Measurements from ENCODE around the gene ADCY1.

ADCY1 gene

DNA sequence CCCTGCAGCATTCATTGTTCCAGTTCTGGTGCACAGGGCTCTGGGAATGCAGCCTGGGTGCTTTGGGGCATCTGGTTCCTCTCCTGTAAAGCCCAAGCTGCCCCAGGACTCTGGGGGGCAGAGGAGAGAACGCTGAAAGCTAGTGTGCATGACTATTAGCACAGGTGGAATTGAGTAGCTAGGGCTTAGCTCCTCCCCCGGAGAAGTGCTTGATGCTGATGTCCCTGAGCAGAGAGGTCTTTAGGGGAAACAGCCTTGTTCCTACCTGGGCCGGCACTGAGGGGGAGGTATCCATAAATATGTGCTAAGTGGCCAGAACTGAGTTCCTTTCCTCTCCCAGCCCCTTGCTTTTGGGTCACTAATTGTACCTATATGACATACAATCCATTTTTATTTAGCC lies 3.9 kb downstream of the ADCY1 start:
- DNase-seq, result no peak

DNA sequence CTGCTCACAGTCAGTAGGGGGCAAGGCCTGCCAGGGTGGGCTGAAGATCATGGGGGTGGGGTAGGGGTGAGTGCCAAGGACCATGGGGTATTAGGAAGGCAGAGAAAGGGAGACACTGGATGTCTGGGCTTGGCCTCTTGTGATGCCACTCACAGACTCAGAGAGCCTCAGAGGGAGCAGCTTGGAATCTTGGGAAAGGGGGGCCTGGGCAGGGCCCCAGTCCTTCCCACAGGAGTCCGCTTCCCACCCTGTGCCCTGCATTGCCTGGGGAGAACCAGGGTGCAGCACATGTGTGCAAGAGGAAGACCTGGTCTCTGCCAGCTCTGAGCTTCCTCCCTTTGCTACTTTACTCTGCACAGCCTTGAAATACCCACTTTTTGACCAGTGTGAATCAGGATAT lies 4.3 kb downstream of the ADCY1 start:
- DNase-seq, result no peak

DNA sequence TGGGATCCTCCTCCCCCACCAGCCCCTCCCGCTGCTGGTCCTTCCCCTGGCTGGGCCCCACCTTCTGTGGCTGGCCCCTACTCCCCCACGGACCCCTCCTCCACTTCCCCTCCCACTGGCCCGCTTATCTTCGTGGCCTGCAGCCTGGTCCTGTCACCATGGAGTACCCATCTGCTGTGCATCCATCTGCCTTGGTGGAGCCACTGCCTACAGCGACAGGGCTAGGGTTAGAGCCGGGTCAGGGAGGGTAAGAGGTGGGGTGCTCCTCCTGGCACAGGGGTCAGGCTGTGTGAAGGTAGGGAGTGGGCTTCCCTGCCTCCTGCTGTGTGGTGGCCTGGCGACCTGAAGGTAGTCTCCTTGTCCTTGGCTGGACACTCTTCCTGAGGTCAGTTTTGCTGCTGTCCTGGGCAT lies 5.2 kb downstream of the ADCY1 start:
- no peak for DNase-seq

DNA sequence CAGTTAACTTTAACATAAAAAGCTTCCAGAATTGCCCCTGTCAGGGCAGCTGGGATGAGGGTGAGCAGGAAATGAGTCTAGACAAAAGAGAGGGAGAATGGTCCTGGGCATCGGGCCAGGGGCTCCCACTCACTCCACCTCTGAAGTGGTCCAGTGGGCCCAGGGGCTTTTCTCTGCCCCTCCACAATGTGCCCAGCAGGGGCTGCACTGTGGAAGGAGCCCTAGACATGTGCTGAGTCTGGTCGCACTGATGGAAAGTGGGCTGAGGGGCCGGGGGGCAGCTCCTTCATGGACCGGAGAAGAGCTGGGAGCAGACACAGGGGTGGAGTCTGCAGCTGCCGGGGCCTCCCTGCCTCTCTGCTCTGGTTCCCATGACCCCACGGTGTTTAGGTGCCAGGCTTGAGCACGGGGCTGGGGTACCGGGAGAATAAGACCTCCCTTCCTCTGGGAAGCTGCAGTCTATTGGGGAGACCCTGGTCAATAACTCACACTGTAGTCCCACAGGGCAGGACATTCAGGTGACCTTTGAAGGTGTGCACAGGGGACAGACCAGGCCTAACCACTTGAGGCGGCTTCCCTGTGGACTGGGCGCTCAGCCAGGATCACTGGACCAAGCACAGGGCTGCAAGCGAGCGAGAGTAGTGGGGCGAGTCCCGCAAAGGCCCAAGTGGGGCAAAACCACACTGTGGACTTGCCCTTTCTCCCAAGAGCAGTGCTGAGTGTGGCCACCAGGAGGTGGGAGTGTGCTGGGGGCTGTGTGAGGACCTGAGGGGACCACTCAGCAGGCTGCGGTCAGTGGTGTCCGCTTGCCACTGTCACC lies 6.1 kb downstream of the ADCY1 start:
- DNase-seq, result no peak

DNA sequence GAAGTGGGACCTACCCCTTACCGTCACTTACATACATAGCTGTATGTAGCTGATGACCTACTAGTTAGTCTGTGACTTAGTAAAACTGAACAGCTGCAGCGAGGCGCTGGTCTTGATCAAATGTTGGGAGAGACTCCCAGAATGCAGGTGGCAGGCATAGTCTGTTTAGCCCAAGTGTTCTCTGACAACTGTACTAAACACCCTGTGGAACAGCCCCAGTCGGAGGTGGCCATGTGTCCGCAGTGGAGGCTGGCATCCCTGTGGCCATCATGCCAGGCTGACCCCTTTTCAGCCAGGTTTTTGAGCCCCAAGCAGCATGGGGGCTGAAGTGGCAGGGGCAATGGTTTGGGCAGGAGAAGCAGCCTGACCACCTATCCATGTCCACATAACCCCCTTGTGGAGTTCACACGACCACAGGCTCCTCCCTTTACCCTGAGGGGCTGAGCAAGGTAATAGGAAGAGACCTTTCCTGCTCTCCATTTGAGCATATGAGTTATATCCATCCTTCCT lies 7.2 kb downstream of the ADCY1 start:
- DNase-seq, result no peak

DNA sequence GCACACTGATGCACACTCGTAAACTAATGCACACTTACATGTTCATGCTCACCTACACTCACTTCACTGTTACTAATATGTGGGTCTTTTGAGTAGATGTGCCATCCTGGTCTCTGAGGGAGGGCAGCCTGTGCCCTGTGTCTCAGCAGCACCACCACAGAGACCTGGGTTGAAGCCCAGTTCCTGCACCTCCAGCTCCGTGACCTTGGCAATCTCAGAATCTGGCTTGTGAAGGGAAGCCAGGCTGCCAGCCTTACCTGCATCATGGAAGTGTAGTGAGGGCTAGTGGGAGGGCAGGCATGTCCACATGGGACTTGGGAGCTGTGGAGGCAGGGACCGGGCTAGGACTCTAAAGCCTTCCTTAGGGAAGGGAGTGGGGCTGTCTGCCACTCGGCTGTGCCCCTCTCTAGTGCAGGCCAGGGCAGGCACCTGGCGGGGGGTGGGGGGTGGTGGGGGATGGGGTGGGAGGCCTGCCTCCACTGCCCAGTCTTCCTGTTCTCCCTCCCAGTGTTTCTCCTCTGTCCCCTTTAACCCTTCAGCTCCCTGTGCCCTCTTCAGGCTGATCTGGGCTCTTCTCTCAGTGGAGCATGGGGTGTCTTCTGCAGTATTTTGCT lies 8.1 kb downstream of the ADCY1 start:
- DNase-seq, result no peak

DNA sequence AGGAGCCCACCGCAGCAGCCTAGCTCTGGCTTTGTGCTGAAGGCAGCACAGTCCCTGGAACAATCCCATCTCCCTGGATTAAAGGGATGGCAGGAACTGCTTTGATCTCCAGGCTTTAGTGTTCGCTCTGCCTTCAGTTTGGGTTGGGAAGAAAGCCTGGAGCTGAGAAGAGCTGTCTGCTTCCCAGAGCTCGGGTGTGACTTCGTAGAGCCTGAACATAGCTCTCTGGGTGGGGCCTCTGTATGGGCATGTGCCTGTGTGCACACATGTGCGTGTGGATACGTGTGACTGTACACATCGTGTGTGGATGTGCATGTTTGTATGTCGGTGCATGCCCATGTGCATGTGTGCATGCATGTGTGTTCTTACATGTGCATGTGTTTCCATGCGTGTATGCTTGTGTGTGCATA lies 8.7 kb downstream of the ADCY1 start:
- no peak for DNase-seq

DNA sequence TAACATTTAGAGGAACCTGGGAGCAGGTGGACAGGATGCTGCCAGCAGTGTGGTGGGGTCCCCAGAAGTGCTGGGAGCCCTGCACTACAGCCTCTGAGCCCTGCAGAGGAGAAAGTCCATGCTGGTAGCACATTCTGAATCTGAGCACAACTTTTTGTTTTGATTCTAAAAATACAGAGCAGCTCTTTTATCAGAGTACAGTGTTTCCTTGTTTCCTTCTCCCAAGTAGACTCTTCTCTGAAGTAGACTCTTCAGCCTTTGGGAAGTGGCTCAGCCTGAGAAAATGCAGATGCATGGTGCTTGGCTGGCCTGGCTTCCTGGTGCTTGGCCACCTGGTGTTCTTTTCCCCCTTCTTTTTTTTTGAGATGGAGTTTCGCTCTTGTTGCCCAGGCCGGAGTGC lies 9.1 kb downstream of the ADCY1 start:
- DNase-seq, result no peak

DNA sequence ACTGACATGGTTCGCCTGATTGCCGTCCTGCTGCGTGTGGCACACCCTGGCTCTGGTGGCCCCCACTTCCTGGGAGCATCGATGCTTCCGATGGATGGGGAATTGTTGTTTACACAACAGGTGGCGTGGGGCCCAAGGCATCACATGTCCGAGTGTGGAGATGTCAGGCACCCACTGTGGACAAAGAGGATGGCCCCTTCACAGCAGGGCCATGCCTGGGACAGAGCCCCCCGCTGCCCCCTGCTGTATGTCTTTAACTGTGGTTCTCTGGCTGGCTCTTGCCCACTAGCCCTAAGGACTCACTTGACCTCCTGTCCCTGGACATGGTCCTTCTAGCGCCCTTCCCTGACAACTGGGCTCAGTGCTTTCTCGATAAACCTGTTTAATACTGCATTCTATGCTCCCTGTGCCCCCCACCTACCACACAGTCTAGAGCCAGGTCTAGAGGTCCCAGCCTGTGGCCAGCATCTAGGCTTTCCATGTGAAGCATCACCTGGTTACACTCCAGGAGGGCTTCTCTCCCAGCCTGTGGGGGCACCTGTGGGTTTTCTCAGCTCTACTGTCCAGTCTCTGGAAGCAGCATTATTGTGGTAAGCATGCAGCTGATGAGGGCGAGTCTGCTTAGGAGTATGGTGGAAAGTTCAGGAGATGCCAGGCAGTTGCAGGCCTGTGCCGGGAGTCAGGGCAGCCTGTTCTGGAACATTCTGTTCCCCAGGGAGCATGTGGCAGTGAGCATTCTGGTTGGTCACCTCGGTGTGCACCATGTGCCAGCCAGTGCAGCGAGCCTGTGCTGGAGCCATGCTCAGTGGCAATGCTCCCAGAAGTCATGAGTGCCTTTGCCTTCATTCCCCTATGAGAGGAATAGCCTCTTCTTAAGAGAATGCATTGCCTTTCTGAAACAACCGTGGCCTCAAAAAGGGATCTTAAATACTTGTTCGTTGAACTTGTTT lies 10.4 kb downstream of the ADCY1 start:
- no peak for DNase-seq

DNA sequence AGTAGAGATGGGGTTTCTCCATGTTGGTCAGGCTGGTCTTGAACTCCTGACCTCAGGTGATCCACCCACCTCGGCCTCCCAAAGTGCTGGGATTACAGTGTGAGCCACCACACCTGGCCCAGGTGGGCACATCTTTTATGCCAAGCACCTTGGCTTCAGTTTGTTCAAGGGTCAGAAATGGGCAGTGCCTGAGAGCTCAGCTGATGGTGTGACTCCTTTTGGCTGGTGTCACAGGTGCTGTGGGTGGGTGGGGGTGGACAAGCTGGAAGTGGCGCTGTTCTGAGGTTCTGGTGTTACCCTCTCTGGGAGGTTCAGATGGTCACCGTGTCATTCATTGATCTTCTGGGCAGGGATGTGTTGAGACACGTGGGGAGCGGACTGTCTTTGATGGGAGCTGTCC lies 11.5 kb downstream of the ADCY1 start:
- DNase-seq, result no peak

DNA sequence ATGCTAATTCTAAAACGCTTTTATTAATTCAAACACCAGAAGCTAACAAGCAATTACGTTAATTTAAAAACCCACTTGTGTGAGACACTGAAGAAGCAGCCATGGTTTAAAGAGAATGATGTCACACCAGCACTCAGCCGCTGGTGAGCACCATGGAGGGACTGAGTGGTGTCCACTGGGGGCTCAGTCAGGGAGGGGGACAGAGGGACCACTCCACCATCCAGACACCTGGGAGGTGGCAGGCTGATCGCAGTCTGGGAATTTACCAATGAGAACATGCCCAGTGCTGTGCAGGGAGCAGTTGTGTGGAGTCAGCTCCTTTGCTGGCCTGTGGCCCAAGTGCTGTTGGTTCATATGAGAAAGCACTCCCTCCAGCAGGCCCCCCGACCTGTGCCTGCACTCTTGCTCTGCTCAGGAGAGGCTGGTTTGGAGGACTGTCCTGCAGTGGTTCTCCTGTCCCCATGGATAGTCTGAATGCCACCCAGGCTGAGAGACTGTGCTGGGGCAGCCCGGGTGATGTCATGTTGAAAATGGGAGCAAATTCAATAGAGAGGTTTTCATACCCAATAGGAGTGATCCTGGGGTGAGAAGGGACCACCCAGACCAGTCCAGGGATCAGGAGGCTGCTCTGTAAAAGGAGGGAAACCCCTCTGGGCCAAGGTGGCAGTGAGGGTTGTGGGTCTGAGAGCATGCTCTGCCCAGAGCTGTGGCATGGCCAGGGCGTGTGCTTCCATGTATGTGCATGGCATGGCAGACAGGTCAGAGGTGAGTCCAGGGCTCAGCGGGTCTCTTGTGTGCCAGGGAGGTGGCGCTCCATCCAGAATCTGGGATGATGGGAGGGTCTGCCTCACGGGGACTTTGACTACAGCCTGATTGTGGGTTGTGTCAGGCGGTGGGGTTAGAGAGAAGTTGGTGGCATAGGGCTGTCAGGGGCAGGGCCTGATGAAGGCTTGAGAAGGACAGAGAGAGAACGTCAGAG lies 12.7 kb downstream of the ADCY1 start:
- DNase-seq, result no peak

DNA sequence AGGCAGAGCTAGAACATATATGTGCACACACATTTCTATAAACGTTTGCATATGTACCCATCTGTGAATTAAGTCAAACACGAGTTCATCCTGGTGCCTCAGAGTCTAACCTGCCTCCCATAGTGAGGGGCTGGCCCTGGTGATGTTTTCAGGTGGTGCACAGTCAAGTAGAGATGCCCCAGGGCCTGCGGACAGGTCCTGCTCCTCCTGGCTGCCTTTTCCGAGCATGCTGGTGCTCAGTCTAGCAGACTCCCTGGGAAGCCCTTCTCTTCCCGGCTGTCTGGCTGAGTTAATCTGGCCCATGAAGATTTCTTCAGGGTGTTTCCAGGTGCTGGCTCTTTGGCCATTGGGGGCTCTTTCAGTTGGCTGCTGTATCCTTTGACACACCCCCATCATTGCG lies 14.3 kb downstream of the ADCY1 start:
- no peak for DNase-seq

DNA sequence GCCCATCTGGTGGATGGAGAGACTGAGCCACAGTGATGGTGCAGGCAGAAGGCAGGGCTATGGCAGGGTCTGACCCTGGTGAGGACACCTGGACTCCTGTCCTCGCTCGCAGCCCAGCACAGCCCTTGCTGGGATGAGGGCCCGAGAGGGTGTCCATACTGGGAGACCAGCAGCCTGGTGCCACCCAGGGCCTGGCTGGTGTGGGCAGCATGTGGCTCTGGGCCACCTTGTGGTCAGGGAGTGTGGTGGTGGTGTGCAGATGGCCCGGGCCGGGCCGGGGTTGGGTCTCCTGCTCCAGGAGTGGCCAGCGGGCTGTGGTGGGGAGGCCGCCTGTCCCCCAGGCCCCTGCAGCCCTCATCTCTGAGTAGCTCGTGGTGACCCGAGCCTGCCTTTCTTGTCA lies 14.9 kb downstream of the ADCY1 start:
- no peak for DNase-seq

DNA sequence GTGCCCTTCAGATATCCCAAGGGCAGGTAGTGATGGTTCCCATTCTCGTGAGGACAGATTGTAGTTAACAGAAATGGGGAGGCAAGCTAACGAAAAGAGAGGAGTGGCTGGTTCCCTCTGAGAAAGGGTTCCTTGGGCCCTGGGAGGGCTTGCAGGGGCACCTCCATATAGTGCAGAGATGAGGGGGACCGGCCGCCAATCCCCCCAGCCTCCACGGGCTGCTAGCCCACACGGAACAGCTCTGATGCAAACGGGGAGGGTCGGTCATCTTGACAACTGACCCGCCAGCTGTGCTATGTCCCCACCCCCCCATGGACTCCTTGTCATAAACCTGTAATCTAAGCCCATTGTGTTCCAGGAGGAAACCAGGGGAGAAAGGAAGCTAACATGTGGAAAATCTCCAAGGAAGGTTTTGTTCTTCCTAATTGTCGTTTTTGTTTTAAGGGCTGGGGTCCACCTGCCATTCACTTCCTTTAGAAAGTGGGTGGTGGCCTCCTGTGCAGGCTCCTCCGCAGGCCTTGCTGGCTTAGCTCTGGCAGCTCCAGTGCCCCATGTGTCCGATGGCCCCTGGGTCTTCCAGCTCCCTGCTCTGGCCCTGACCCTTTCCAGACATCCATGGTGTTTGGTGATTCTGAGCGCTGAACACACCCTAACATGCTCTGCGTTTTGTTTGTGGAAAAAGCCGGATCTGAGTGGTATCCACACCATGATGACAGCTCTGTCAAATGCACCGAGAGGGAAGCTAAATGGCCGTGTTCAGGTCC lies 15.9 kb downstream of the ADCY1 start:
- no peak for DNase-seq

DNA sequence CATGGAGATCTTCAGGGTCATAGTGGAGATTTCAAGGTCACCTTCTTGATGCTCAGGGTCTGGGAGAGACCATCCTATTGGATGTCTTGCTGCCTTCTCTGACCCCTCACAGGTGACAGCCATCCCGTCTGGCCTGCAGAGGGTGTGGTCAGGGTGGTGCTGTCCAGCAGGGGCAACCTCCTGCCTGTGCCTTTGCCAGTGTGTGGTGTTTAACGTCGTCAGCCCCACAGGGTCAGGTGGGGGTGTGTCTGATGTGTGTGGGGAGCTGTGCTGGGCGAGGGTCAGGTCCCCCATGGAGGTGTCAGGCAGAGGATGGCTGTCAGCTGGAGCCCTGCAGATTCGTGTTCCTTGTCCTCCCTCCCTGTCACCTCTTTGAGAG lies 16.5 kb downstream of the ADCY1 start:
- no peak for DNase-seq

DNA sequence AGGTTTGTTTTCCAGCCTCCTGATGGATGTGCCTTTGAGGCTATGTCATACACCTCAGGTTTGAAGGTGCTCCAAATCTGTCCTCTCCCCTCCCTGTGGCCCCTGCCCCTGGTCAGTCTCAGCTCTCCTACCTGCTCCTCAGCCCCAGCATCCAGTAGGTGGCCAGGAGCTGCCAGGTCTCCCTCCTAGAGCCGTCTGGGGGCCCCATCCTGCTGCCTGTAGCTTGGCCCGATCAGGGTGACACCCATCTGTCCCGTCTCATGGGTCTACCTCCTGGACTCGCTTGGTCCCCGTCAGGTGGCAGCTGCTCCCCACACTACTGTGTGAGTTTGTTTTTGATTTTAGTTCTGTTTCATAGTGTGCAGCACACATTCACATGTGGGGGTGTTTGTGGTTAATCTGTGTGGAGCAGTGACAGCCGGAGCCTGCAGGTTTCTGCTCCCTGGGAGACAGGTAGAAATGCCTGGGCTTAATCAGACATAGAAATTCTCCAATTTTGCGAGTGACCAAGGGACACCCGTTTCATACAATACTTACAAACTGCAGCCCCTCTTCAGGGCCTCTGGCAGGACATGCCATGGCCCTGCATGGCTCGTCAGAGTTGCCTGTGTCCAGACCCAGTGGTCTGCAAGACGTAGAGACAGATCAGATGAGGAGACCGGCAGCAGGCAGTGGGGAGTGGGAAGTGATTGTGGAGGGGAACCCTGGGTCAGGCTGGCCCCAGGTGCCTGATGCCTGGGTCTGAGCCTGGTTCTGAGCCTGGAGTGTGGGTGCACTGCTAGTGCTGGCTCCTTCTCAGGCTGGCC lies 17.1 kb downstream of the ADCY1 start:
- DNase-seq, result no peak

DNA sequence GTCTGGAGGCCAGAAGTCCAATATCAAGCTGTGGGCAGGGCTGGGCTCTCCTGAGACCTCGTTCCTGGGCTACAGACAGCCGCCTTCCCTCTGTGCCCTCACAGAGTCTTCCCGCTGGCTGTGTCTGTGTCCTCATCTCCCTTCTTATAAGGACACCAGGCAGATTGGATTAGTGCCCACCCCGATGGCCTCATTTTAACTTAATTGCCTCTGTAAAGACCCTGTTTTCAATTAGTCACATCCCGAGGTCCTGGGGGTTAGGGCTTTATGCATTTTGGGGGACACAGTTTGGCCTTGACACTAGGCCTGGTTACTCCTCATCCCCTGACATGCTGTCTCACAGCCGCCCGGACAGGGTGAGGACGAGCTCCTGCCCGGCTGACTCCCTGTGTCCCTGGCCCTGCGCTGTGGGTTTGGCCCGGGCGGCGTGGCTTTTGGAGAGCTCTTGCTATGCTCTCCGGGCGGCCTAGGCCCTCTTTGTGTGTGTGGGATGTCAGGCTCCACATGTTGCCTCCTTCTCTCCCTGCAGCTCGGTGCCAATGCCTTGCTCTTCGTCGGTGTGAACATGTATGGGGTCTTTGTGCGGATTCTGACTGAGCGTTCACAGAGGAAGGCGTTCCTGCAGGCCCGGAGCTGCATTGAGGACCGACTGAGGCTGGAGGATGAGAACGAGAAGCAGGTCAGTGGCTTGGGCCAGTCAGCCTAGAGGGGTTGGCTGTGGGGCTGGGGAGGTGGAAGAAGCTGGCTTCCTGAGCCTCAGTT lies 18.2 kb downstream of the ADCY1 start:
- no peak for DNase-seq

DNA sequence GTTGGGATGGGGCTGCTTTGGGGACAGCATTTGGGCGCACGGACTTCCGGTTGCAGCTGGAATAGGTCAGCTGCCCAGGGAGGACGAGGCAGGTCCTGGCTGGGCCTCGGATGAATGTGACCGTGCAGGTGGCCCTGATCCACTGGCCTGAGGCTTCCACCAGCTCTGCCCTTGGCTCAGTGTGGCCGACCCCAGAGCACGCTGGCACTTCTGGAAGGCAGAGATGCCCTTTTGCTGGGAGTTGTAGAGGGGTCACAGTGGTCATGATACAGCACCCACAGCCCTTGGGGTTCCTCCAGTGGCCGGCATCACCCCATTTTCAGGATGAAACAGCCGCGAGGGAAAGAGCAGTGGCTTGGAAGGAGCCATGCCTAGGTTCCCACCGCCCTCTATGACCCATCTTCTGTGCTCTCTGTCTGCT lies 19.0 kb downstream of the ADCY1 start:
- no peak for DNase-seq

DNA sequence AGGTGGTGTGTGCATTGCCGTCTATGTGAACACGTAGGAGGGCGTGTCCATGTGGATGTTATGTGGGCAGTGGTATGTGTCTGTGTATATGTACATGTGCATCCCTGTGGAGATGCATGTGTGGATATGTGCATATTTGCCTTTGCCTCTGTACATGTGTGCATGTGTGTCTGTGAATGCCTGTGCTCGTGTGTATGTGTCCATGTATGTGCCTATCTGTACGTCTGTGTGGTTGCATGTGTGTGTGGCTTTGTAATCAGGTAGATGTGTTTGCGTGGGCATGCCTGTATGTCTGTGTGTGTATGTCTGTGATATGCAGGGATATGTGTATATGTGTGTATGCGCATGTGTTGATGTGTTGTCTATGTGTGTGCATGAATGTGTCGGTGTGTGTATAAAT lies 19.7 kb downstream of the ADCY1 start:
- no peak for DNase-seq
